HTR-8/SVneo (cell line): ENCODE results near the gene ADAMTS1.

Source experiments
- DNase-seq: peaks from one replicate; pipeline ENCODE4 v3.0.0; 2011; ENCODE audit warnings: low spot score, mixed read lengths; ENCODE audit not compliant: insufficient read length
- FAIRE-seq: peaks from 2 replicates; lab custom pipeline; 2011; peaks lifted over from hg19 to GRCh38; lab: Jason Lieb, UNC

The ADAMTS1 gene

DNA sequence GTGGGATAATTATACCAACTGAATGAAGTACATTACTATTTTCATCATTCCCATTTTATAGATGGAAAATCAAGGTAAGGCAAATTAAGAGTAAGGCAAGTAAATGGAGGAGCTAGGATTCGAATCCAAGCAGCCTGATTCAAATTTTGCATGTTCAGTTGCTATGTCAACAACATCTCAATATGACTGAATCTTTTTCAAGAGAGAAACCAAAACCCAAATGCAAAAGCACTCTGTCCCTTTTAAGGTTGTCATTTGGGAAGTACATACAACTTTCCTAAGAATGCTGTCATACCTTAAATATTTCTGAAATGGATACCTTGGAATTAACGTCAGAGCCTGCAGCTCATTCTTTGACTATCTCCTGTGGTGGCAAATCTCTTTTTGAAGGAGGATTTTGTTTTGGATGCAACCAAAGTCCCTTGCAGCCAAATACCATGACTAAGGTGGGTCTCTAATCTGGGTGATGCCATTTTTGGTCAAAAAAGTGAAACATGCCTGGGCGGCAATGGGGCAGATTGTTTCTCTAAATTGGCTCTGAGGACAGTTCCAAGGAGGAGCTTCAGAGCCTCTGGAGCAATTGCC is 25.4 kb downstream of the ADAMTS1 start:
- no peak for DNase-seq
- no peak for FAIRE-seq

DNA sequence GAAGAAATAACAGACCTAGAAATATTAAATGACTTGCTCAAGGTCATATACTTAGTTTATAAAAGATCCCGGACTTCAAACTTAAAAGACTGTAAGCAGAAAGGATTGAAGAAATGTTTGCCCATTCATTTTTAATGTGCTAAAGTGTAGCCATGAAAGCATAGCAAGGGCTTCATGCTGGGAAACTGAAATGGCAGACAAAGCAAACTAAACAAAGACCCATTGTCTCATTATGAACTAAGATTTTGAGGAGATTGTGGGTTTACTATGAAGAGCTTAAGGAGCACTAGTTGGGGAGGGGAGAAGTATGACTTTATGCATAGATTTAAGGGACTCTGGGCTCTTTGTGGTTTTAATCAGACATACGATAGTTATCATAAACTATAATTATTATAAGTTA is 26.3 kb downstream of the ADAMTS1 start:
- no peak for FAIRE-seq
- DNase-seq, result no peak

DNA sequence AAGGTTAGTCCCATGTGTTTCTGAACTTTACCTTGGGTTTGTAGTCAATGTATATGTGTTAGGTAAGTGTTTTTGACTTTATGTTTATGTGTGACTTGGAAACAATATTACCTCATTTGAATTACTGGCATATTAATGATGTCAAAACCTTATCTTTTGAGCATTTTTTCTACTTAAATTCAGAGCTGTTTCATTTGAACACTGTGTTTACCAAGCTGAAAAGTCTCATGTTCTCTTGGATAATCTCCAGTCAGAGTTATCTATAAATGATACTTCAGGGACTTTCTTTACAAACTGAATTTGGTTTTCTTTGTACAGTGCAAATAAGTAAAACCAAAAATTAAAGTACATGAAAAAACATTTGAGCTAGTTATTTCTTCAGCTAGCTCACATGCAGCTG is 30.0 kb downstream of the ADAMTS1 start:
- DNase-seq (no peak), FAIRE-seq (no peak)

DNA sequence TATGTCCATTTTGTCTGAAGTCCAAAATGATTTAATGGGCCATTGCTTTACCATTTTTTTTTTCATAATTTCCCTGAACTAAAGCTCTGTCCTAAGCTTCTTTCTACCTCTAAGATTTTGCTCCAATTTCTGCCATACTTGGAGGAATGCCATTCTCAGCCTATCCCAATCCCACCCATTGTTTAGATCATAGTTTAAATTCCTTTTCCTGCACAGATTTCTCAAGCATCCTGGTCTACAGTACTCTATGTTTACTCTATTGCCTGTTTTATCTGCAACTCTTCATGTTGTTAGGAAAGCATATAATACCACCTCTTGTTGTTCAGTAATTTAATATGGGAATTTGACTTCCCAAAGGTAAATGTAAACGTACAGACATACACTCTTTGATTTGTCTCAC is 30.8 kb downstream of the ADAMTS1 start:
- DNase-seq (no peak), FAIRE-seq (no peak)

DNA sequence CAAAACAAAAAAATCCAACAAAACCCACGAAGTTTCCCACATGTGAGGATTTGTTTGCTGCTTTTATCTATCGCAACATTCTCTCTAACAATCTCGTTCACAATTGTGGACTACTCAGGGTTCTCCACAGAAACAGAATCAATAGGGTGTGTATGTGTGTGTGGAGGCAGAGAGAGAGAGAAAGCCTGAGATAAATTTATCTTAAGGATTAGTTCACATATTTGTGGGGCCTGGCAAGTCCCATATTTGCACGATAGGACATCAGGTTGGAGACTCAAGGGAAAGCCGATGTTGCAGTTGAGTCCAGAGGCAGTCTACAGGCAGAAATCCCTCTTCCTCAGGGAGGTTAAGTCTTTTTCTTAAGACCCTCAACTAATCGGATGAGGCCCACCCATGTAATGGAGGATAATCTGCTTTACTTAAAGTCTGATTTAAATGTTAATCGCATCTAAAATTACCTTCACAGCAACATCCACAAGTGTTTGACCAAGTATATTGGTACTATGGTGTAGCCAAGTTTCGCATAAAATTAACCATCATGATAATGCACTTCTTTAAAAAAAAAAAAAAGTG is 31.7 kb downstream of the ADAMTS1 start:
- FAIRE-seq (no peak), DNase-seq (no peak)

DNA sequence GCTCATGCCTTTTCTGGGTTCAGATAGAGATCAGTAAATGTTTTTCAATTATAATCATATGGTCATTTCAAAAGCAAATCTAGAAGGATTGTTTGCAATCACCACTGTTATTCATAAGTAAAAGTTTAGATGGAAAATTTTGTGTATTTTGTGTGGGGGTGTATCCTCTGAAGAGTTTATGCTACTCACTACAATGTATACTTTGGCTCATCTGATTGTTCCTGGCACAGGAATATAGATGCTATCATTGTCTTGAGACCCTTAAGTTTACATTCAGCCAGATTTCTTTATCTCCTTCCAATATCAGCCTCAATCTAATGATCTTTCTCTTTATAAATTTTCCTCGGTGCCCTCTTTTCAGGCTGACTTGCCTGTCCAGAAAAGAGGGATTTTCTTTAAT is 33.0 kb downstream of the ADAMTS1 start:
- FAIRE-seq, result no peak
- DNase-seq, result no peak

DNA sequence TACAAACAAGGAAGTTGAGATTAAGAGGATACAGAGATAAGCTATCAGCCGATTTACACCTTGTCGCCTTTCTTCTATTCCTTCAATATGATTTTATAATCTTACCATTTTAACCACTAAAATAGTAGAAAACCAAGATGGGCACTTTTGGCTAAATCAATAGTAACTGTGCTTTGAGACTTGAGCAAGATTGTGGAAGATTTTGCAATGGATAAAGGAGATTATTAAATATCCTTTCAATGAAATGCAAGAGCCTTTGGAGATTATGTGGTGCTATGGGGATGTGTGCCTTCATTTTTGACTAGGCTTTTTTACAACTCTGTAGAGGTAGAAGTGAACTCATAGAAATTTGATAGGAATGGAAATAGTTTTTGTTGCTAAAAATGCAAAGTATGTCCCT is 33.7 kb downstream of the ADAMTS1 start:
- DNase-seq, result no peak
- FAIRE-seq, result no peak

DNA sequence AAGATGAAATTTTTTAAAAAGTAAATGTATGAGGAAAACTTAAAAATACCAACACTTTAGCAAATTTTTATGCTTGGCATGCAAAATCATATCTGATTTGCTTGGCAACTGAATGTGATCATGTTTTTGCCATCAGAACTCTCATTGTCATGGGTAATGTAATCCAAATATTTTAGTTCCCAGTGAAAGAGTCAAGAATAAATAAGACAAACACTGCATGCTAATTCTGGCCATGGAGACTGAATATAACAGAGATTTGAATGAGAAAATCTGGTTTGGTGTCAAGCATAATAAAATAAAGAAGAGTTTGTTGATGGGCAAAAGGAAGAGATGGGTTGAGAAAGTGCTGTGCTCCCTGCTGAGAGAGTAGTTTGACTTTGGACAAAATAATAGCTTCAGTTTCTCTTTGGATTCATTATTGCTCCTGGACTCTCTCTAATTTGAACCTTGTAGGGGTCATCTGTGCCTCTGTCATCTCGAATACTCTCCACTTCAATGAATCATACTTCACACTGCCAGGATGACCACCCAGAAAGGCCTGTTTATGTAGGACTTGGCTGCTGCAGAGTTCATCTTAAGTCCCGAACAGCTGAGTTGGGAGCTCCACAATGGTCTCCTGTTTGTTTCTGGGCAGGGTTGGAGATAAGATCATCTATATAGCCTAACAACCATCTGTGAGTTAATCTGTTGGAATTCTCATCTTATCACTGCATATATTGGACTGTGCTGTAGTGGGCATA is 34.4 kb downstream of the ADAMTS1 start:
- no peak for FAIRE-seq

DNA sequence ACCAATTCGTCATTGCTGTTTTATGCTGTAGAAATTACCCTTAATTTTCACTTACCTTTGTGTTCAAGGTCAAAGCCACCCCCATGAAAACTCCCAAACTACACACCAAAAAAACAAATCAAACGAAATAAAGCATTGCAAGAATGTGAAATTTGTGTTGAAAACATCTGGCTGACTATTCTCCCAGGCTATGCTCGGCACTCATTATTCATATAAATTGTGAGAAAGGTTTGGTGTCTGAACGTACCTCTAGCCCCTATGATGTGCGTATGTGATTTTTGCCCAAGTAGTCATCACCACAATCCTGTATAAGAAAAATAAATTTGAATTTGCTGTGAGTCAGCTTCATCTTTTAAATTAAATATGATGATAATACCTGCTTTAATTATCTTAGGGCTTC is 34.9 kb downstream of the ADAMTS1 start:
- no peak for DNase-seq
- FAIRE-seq, result no peak

More for the DNA sequence above, 34.4 kb downstream of the ADAMTS1 start:
- no peak for DNase-seq

DNA sequence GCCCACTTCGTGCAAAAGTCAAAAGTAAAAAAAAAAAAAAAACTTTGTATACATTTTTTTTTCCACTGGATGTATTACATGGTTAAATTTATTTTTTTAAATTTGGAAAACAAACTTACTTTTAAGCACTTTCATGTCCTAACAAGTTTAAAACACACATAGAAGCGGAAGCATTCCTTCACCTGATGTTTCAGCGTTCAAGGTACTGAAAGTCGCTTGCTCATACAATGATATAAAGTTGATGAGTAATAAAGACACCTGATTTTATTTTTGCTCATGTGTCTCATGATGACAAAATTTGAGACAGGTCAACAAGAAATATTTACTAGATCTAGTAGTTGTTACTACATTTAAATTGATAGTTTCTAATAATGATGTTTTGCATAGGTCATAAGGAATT is 35.5 kb downstream of the ADAMTS1 start:
- no peak for DNase-seq
- FAIRE-seq, result no peak

DNA sequence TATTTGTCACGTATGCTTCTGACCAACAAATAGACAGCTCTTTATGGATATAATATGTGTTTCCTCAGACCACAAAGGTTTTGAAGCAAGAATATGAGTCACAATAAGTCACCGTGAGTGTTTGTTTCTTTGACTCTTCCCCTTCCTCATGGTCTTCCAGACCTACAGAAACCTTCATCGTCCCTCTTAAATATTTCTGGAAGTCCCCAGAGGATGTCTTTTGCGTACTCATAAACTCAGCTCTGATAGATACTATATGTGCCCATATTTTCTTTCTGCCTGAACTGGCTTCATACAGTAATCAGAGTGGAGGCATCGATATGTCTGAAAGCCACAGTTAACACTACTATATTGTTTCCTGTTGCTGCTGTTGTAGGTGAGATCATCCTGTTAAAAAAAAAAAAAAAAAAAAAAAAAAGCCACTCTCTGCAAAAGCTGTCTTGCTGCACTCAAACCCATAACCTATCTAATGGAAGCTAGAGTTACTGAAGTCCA is 38.4 kb downstream of the ADAMTS1 start:
- DNase-seq (peak; percentile 5), FAIRE-seq (no peak)

DNA sequence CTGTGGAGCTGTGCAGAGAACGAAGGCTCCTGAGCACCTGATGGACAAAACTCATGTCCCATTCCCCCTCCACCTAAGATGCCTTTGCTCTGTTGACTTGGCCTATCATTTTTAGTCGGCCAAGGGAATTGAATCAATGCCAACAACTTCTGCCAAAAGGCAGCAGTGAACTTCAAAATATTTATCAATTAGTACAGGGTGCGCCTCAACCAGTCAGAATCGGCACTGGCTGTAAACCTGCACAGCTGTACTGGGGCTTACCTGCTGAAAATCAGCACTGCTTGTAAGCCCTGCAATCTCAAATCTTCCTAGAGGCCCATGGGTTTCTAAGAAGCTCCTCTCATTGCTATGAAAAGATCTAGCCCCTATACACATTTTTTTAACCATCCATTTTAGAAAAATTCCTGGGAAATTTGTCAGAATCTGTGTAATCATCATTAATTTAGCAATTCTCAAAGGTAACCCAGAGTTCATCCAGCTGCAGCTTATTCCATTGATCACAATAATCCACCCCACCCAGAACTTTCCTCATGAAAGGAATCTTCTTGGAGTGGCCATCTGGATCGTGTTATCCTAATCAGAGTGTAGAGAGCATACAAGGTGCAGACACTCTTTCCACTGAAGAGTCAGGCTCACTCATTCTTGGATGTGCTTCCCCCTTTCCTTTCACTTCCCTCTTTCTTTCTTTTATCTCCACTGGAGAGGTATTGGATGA is 40.2 kb downstream of the ADAMTS1 start:
- DNase-seq (no peak), FAIRE-seq (no peak)

DNA sequence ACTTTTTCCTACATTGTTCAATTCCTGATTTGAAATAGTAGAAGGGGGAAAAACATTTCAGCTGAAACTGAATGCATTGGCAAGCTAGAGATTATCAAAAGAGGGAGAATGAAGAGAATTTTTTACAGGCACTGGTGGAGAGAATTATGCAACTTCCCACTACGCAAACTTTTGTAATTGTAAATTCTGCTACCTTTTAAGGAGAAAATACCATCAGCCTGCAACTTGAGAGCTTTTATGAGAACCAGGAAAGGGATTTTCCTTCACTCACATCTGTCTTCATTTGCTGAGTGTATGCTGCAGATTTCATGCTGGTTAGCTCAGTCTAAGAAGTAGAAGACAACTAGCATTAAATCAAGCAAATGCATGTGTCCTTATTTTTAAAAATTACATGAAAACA is 43.7 kb downstream of the ADAMTS1 start:
- DNase-seq (peak; percentile 10), FAIRE-seq (no peak)

DNA sequence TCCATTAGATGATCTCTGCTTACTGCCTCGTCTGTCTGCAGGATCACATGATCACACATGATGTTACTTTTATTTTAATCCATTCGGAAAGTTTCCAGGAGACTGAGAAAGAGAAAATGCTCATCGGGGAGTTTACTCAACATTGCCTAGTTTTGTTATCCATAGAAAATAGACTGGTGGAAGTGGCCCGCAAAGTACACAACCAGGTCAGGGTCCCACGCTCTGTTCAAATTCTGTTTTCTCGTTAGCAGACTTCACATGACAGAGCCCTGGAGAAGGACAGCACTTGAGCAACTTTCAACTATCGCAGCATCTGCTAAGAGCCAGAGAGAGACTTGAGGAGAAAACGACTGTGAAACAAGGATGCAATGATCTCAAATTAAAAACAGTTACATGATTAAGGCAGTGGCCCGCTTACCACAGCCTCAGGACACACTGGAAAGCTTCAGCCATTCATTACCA is 44.2 kb downstream of the ADAMTS1 start:
- FAIRE-seq, result no peak
- DNase-seq, result no peak

DNA sequence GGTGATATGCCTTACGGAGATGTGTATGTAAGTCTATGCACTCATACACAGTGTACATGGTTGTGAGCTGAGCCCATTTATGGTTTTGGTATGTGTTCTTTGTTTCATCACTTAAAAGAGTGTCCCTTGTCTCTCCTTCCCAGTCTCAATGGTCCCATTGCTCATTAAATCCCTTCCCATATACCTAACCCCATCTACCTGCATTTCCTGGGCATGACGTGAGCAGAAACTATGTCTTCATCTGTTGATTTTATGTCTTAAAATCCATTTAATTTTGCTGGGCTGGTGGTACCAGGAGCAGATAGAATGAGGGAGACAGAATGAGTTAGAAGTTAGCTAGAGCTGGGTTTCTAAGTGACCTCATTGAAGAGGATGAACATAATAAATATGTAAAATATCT is 44.8 kb downstream of the ADAMTS1 start:
- DNase-seq, result no peak
- FAIRE-seq, result no peak

DNA sequence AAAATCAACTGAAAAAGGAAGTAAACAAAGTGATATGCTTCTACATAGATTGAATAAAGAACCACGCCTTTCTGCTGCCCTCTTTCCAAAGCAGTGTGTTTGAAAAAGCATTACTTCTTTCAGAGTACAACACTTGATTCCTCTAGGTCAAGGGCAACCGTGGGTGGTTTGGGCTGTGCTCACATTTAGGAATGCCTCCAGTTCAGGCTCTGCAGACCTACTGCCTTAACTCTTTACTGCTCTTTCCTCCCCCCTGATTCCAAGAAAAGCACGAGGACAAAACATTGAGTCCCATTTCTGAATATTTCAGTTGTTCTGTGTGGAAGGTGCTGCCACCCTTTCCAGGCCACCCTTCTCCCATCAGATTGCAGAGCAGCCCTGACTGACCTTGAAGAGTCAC is 45.2 kb downstream of the ADAMTS1 start:
- FAIRE-seq (no peak), DNase-seq (no peak)

DNA sequence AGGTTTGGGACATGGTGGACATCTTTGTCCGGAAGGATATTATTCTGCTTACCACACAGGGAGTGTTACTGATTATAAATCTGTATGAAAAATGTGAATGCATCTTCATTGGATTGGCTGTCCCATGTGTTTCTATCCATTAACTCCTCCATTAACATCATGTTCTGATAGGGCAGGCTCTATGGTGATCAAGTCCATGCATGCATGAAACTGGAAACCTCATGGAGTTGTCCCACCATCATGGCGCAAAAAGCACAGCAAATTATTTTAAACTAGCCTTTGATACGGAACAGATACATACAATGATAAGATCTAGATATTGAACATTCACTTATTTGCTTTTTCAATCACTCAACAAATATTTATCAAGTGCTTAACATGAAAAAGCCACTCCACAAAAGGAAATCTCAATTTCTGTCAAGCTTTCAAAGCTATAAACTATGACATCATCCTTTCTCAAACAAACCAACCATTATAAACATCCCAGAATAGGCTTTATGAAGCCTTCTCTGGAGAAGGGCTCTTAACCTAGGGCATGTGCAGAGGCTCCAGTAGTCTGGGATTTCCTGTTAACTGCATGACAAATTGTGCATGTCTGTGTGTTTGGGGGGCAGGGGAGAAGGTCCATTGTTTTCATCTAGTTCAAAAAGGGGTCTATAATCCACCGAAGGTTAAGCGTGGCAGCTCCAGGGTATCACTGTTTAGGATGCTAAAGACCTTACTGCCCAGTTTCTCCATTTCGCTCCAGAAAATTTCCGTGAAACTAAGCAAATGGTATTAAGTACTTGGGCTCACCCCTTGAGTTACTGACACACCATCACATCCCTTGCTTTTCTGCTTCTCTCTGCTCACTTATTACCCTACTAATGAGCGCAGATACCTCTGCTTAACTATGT is 46.1 kb downstream of the ADAMTS1 start:
- DNase-seq, result no peak
- no peak for FAIRE-seq

DNA sequence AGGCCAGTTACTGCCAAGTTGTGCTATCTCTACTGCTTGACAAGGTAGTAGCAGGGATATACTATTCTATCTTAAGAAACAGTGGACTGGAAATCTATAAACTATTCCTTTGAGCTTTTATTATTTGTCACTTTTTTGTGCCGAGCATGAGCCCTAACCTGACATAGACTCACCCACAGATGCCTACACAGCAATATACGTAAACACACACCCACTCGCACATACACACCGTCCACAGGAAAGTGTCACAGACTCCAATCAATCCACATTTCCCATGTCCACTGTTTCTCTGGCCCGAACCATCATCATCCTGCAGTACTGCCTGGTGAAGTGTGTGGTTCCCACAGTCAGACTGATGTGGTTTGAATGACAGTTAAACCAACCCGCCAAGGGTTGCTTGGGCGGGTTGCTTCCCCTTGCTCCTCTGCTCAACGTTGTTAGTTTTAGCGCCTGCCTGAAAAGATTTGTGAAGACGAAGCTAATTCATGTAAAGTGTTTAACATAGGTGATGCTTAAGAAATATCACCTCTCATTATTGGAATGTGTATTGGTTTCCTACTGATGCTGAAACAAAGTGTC is 47.2 kb downstream of the ADAMTS1 start:
- DNase-seq (no peak), FAIRE-seq (peak; percentile 9)

DNA sequence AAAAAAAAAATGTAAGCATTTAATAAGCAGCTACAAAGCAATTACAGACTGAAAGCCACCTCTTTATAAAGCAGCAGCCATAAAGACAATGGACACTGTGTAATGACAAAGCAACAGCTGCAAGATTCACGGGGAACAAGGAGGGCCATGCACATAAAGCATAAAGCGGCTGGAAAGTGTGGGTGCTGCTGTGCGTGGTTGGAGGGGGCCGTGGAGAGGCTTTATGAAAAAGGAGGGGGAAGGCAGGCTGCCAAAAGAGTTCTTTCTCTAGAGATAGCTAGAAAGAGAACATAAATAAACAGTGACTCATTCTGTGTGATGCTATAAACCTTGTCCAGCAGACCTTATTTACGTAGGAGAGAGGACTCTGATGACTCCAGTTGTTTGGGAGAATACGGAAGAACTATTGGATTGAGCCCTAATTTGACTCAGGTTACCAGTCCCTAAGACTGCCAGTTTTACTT is 49.3 kb downstream of the ADAMTS1 start:
- DNase-seq (peak; percentile 73), FAIRE-seq (no peak)
